ENCODE data around the gene OPN4.

Gene OPN4

GRCh38 chr10:86667421-86668181 is 13.3 kb downstream of the OPN4 start:
- Histone ChIP-seq H3K4me3 (ENCODE audit: insufficient read depth in 1 of 2, low read depth in 1 of 2, low read length in 2 of 2) (no peak overlapping the region), H2BK12ac (ENCODE audit: low read length in 2 of 2) (no peak overlapping the region), H3K4ac (ENCODE audit: low read depth in 1 of 2, low read length in 2 of 2) (no peak overlapping the region), H3K18ac (ENCODE audit: low read depth in 1 of 2, low read length in 2 of 2) (peak overlapping the region in 1 of 2 experiments; percentile 48), H4K8ac (ENCODE audit: low read length) (no peak overlapping the region), H3K27me3 (ENCODE audit: control insufficient read depth in 1 of 2, insufficient read depth in 1 of 2, low read length in 2 of 2) (peaks cover 0 to 36% of the 10 kb centered on the region in 2 experiments), H4K91ac (ENCODE audit: low read length) (peak overlapping the region; percentile 18), H2BK120ac (ENCODE audit: low read depth, low read length) (no peak overlapping the region), H3K36me3 (ENCODE audit: control insufficient read depth in 1 of 2, insufficient read depth in 2 of 2, low read depth in 1 of 2, low read length in 2 of 2) (no peaks in the 10 kb centered on the region), H3K4me1 (ENCODE audit: control insufficient read depth, insufficient read depth, low read depth, low read length) (peaks cover 44% of the 10 kb centered on the region), H2BK5ac (ENCODE audit: low read depth, low read length, poor library complexity, severe bottlenecking) (no peak overlapping the region), H2AFZ (ENCODE audit: low read depth, low read length) (no peak overlapping the region), H3K9ac (ENCODE audit: low read length) (no peak overlapping the region), H3K27ac (ENCODE audit: low read length, poor library complexity, severe bottlenecking) (no peak overlapping the region), H3K9me3 (ENCODE audit: control insufficient read depth, low read length) (no peaks in the 10 kb centered on the region), H3K4me2 (ENCODE audit: low read length, poor library complexity, severe bottlenecking) (no peak overlapping the region), H3K23ac (ENCODE audit: low read length in 2 of 2) (no peak overlapping the region), H2BK15ac (ENCODE audit: low read depth, poor library complexity, severe bottlenecking) (peak overlapping the region; percentile 19), H2AK5ac (ENCODE audit: low read length, severe bottlenecking) (peak overlapping the region; percentile 24), H3K79me1 (replicated peaks; ENCODE audit: low read length, poor library complexity, severe bottlenecking) (no peaks in the 10 kb centered on the region), H3K14ac (ENCODE audit: low read length in 2 of 2) (no peak overlapping the region)
- DNase-seq, result no peak
- WGBS, result 89% methylated on average over 10 of the region's 10 CpGs

- H2AK5ac ChIP-seq (ENCODE audit: low read length, severe bottlenecking), result peak within 1 kb of the TSS; percentile 24
- H3K4me3 ChIP-seq (ENCODE audit: insufficient read depth in 1 of 2, low read depth in 1 of 2, low read length in 2 of 2), result no peak within 1 kb of the TSS
- DNase-seq, result peak; percentile 51
- 59% methylated on average over 22 of the region's 23 CpGs for WGBS
- no peak within 1 kb of the TSS for H3K23ac ChIP-seq (ENCODE audit: low read length in 2 of 2)
- peak within 1 kb of the TSS in 1 of 2 experiments; percentile 19 for H3K14ac ChIP-seq (ENCODE audit: low read length in 2 of 2)
- H3K9me3 ChIP-seq (ENCODE audit: control insufficient read depth, low read length), result no peaks in the 10 kb centered on the region
- H3K18ac ChIP-seq (ENCODE audit: low read depth in 1 of 2, low read length in 2 of 2), result peak within 1 kb of the TSS in 1 of 2 experiments; percentile 48
- no peak within 1 kb of the TSS for H2BK120ac ChIP-seq (ENCODE audit: low read depth, low read length)
- H3K4ac ChIP-seq (ENCODE audit: low read depth in 1 of 2, low read length in 2 of 2), result no peak within 1 kb of the TSS
- no peak within 1 kb of the TSS for H3K27ac ChIP-seq (ENCODE audit: low read length, poor library complexity, severe bottlenecking)
- no peak within 1 kb of the TSS for H2AFZ ChIP-seq (ENCODE audit: low read depth, low read length)
- peaks cover 0 to 35% of the 10 kb centered on the region in 2 experiments for H3K27me3 ChIP-seq (ENCODE audit: control insufficient read depth in 1 of 2, insufficient read depth in 1 of 2, low read length in 2 of 2)
- H3K36me3 ChIP-seq (ENCODE audit: control insufficient read depth in 1 of 2, insufficient read depth in 2 of 2, low read depth in 1 of 2, low read length in 2 of 2), result no peaks in the 10 kb centered on the region
- H2BK15ac ChIP-seq (ENCODE audit: low read depth, poor library complexity, severe bottlenecking), result peak within 1 kb of the TSS; percentile 19
- H2BK12ac ChIP-seq (ENCODE audit: low read length in 2 of 2), result no peak within 1 kb of the TSS
- no peaks in the 10 kb centered on the region for H3K79me1 ChIP-seq (replicated peaks; ENCODE audit: low read length, poor library complexity, severe bottlenecking)
- H4K91ac ChIP-seq (ENCODE audit: low read length), result peak within 1 kb of the TSS; percentile 18
- H4K8ac ChIP-seq (ENCODE audit: low read length), result peak within 1 kb of the TSS; percentile 24
- no peak within 1 kb of the TSS for H2BK5ac ChIP-seq (ENCODE audit: low read depth, low read length, poor library complexity, severe bottlenecking)
- no peak within 1 kb of the TSS for H3K9ac ChIP-seq (ENCODE audit: low read length)
- H3K4me1 ChIP-seq (ENCODE audit: control insufficient read depth, insufficient read depth, low read depth, low read length), result peaks cover 47% of the 10 kb centered on the region
- peak within 1 kb of the TSS; percentile 35 for H3K4me2 ChIP-seq (ENCODE audit: low read length, poor library complexity, severe bottlenecking)
Measured at GRCh38 chr10:86668297-86669165, 14.2 kb downstream of the OPN4 start, which contains the start of gene LDB3. Gene LDB3, plus strand, starts transcription at chr10:86668511. Its CDS starts 181 bp downstream, at chr10:86668692.

GRCh38 chr10:86670290-86670811 is 16.0 kb downstream of the OPN4 start:
- Histone ChIP-seq H2BK15ac (ENCODE audit: low read depth, poor library complexity, severe bottlenecking) (no peak overlapping the region), H2AFZ (ENCODE audit: low read depth, low read length) (no peak overlapping the region), H3K9ac (ENCODE audit: low read length) (no peak overlapping the region), H2BK120ac (ENCODE audit: low read depth, low read length) (no peak overlapping the region), H3K4me2 (ENCODE audit: low read length, poor library complexity, severe bottlenecking) (no peak overlapping the region), H3K9me3 (ENCODE audit: control insufficient read depth, low read length) (no peaks in the 10 kb centered on the region), H3K4me3 (ENCODE audit: insufficient read depth in 1 of 2, low read depth in 1 of 2, low read length in 2 of 2) (no peak overlapping the region), H4K91ac (ENCODE audit: low read length) (no peak overlapping the region), H2BK12ac (ENCODE audit: low read length in 2 of 2) (no peak overlapping the region), H3K27ac (ENCODE audit: low read length, poor library complexity, severe bottlenecking) (no peak overlapping the region), H3K79me1 (replicated peaks; ENCODE audit: low read length, poor library complexity, severe bottlenecking) (no peaks in the 10 kb centered on the region), H4K8ac (ENCODE audit: low read length) (no peak overlapping the region), H3K4me1 (ENCODE audit: control insufficient read depth, insufficient read depth, low read depth, low read length) (peaks cover 51% of the 10 kb centered on the region), H3K36me3 (ENCODE audit: control insufficient read depth in 1 of 2, insufficient read depth in 2 of 2, low read depth in 1 of 2, low read length in 2 of 2) (no peaks in the 10 kb centered on the region), H2AK5ac (ENCODE audit: low read length, severe bottlenecking) (no peak overlapping the region), H3K14ac (ENCODE audit: low read length in 2 of 2) (peak overlapping the region in 1 of 2 experiments; percentile 38), H3K18ac (ENCODE audit: low read depth in 1 of 2, low read length in 2 of 2) (no peak overlapping the region), H3K27me3 (ENCODE audit: control insufficient read depth in 1 of 2, insufficient read depth in 1 of 2, low read length in 2 of 2) (peaks cover 4 to 29% of the 10 kb centered on the region in 2 experiments), H3K4ac (ENCODE audit: low read depth in 1 of 2, low read length in 2 of 2) (no peak overlapping the region), H3K23ac (ENCODE audit: low read length in 2 of 2) (no peak overlapping the region), H2BK5ac (ENCODE audit: low read depth, low read length, poor library complexity, severe bottlenecking) (no peak overlapping the region)
- no peak for DNase-seq
- whole genome bisulfite sequencing, result 83% methylated on average over 8 of the region's 8 CpGs

GRCh38 chr10:86670876-86671275 is 16.5 kb downstream of the OPN4 start:
- Histone ChIP-seq H2AK5ac (ENCODE audit: low read length, severe bottlenecking) (no peak overlapping the region), H2BK120ac (ENCODE audit: low read depth, low read length) (peak overlapping the region; percentile 23), H3K14ac (ENCODE audit: low read length in 2 of 2) (no peak overlapping the region), H3K4me2 (ENCODE audit: low read length, poor library complexity, severe bottlenecking) (no peak overlapping the region), H4K91ac (ENCODE audit: low read length) (no peak overlapping the region), H2AFZ (ENCODE audit: low read depth, low read length) (no peak overlapping the region), H2BK12ac (ENCODE audit: low read length in 2 of 2) (no peak overlapping the region), H3K27ac (ENCODE audit: low read length, poor library complexity, severe bottlenecking) (no peak overlapping the region), H2BK5ac (ENCODE audit: low read depth, low read length, poor library complexity, severe bottlenecking) (no peak overlapping the region), H3K9ac (ENCODE audit: low read length) (no peak overlapping the region), H3K27me3 (ENCODE audit: control insufficient read depth in 1 of 2, insufficient read depth in 1 of 2, low read length in 2 of 2) (peaks cover 4 to 29% of the 10 kb centered on the region in 2 experiments), H4K8ac (ENCODE audit: low read length) (no peak overlapping the region), H3K4me1 (ENCODE audit: control insufficient read depth, insufficient read depth, low read depth, low read length) (peaks cover 51% of the 10 kb centered on the region), H3K36me3 (ENCODE audit: control insufficient read depth in 1 of 2, insufficient read depth in 2 of 2, low read depth in 1 of 2, low read length in 2 of 2) (no peaks in the 10 kb centered on the region), H3K4ac (ENCODE audit: low read depth in 1 of 2, low read length in 2 of 2) (no peak overlapping the region), H3K9me3 (ENCODE audit: control insufficient read depth, low read length) (no peaks in the 10 kb centered on the region), H2BK15ac (ENCODE audit: low read depth, poor library complexity, severe bottlenecking) (no peak overlapping the region), H3K79me1 (replicated peaks; ENCODE audit: low read length, poor library complexity, severe bottlenecking) (no peaks in the 10 kb centered on the region), H3K23ac (ENCODE audit: low read length in 2 of 2) (no peak overlapping the region), H3K18ac (ENCODE audit: low read depth in 1 of 2, low read length in 2 of 2) (no peak overlapping the region), H3K4me3 (ENCODE audit: insufficient read depth in 1 of 2, low read depth in 1 of 2, low read length in 2 of 2) (no peak overlapping the region)
- 95% methylated on average over 7 of the region's 8 CpGs for WGBS
- DNase-seq, result no peak

Data from mesenchymal stem cell (in vitro differentiated cells and primary cell).